AG08395 (cell line): ENCODE measurements around the gene EIF6.

Experiments used
- DNase-seq: peaks from one replicate; pipeline ENCODE4 v3.0.0; 2012; ENCODE audit warnings: mixed read lengths, low spot score

EIF6 gene

DNA sequence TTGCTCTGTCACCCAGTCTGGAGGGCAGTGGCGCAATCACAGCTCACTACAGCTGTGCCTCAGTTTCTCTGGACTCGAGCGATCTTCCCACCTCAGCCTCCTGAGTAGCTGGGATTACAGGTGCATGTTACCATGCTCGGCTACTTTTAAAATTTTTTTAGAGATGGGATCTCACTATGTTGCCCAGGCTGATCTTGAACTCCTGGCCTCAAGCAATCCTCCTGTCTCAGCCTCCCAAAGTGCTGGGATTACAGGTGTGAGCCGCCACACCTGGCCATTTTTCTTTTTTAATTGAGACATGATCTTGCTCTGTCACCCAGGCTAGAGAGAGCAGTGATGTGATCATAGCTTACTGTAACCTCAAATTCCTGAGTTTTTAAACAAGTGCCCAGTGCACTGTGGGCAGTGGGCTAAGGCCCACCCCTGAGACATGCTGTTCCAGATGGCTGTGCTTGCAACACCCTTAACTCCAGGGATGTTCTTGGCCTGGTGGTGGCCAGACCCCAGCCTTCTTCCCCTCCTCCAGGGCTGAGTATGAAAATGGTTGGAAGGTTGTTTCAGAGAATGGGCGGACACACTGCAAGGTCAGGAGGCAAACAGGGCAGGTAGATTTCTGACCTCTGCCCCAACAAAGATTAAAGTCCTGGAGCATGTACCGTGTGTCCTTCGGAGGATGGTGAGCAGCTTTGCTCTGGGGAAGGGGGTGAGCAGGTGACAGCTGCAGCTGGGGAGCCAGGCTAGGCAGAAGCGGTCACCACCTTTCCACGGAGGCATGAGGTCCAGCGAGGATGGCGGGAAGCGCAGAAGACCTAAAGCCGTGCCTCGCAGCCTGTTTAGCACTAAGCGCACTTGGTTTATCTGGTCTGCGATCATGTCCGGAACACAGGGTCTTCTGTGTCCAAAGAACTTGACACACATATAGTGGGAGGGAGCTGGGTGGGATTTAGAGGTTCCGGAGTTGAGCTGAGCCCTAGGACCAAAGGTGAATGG, 9.0 kb upstream of the EIF6 start:
- DNase-seq: no peak

DNA sequence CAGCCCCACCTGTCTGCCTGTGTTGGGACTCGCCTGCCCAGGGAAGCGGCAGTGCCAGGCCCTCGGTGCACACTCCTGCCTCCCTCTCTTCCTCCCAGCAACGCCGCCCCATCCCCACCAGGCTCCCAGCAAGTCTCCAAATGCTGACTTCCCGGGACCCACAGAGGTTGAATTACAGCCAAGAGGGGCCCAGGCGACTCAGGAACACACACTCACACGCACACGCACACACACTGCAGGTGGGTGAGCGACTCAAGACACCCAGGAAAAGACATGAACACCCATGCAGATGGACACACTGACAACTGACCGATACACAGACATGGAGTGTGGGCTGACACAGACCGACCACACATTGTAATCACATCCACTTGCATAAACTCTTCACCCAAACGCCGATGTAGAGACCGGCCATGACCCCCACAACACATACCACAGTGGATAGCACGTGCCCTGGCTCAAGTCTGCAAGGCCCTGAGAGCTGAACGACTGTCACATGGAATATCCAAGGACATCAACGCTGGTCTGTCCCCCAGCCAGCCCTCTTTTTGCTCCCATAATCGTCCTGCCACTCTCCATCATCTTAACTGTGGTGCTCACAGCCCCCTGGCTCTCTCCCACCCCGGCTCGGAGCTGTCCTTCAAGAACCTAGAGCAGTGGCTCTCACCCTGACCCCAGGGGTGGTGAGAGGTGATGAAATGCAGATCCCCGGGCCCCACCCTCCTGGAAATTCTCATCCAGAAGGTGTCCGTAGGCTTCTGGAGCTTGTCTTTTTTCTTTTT, 8.1 kb upstream of the EIF6 start:
- no peak for DNase-seq

DNA sequence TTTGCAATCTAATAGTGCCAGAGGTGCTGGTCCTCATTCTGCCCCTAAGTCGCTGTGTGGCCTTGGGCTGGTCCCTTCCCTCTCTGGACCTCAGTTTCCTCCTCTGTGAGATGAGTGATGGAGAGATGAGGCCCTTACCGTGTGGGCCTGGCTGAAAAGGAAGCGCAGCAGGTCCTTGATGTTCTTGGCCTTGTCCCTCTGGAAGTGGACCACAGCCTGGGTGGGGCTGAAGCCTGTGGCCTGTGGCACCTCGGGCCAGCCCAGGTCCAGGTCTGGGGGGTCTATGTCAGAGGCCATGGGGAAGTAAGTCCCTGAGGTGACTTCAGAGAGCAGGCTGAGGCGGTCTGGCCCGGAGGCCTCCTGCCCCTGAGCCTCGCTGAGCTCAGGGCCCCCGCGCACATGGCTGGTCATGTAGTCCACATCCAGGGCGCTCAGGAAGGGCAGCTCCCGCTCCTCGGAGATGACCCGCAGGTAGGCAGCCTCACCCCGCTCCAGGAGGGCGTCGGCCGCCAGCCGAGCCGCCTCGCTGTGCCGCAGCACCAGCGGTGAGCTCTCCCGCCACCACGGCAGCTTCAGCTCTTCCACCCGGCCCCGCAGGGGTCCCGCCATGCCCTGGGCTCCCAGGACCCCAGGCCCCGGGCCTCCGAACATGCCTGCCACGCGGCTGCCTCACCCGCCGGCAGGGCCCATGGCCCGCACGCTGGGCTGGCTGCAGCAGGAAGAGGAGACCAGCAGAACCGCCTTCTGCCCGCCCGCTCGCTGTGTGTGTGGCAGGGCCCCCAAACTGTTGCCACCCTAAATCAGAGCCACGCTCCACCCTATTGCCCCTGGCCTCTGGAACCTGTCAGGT, 7.3 kb upstream of the EIF6 start, which contains the start of gene FAM83C:
FAM83C (minus strand) TSS at position 772 of the 850 bp plus-strand sequence; CDS start at position 651, 121 bp downstream.
- no peak for DNase-seq

GRCh38 chr20:35290887-35291417, 6.4 kb upstream of the EIF6 start:
- no peak for DNase-seq

GRCh38 chr20:35290186-35290886, 5.8 kb upstream of the EIF6 start:
- DNase-seq: no peak

GRCh38 chr20:35288325-35289060, 3.9 kb upstream of the EIF6 start:
- no peak for DNase-seq

DNA sequence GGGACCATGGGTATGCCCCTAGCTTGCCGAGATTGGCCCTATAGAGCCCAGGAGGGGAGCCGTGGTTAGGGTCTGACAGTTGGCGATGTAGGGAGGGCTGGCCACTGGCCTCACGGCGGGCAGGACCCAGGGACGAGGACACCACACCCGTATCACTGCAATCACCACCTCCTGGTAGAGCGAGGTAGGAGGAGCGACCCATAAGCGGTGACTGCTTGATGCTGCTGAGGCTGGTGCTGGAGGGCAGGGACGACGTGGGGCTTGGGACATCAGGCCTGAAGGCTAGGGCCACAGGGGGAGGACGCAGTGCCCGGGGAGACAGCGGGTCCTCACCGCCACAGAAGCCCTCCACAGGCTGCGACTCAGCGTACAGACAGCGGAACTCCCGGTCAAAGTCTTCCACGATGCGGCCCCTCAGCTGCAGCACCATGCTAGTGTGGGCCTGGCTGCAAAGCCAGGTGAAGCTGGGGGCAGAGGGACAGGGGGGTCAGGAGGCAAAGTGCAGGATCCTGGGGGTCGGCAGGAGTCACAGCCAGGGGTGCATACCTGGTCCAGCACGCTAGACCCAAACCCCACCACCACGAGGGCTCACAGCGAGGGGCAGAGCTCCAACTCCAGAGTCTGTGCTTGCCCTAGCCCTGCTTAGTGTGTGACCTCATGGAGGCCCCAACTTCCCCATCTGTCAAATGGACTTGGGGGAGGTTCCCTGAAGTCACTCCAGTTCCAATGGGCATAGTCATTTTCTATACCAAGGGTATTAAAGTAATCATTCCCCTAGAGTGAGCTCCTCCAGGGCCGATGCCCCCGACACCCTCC, 3.1 kb upstream of the EIF6 start:
- DNase-seq: no peak

DNA sequence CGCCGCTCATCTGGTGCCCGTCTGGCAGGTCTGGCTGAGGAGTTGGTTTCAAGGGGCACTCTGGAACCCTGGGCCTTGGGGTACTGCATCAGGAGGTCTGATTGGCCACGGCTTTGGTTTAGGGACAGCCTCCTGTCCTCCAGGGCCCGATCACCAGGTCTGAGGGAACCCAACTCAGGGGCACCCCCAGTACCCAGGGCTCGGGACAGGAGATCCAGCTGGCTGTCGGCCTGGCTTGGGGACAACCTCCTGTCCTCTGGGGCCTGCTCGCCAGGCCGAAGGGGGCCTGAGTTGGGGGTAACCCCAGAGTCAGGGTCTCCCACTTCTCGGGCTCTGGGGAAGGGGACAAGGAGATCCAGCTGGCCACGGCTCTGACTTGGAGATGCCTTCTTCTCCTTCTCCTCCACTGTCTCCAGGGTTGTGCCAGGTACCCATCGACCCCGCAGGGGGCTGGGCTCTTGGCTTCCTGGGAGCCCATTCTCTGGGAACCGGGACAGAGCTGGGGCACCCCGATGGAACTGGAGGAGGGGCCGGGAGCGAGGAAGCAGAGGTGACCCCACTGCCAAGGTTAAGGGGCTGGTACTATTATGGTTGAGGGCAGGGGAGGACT, 2.4 kb upstream of the EIF6 start:
- DNase-seq: no peak

- no peak for DNase-seq
Observed at GRCh38 chr20:35286077-35286898, 1.7 kb upstream of the EIF6 start.

GRCh38 chr20:35285806-35286076, 1.2 kb upstream of the EIF6 start:
- no peak for DNase-seq

DNA sequence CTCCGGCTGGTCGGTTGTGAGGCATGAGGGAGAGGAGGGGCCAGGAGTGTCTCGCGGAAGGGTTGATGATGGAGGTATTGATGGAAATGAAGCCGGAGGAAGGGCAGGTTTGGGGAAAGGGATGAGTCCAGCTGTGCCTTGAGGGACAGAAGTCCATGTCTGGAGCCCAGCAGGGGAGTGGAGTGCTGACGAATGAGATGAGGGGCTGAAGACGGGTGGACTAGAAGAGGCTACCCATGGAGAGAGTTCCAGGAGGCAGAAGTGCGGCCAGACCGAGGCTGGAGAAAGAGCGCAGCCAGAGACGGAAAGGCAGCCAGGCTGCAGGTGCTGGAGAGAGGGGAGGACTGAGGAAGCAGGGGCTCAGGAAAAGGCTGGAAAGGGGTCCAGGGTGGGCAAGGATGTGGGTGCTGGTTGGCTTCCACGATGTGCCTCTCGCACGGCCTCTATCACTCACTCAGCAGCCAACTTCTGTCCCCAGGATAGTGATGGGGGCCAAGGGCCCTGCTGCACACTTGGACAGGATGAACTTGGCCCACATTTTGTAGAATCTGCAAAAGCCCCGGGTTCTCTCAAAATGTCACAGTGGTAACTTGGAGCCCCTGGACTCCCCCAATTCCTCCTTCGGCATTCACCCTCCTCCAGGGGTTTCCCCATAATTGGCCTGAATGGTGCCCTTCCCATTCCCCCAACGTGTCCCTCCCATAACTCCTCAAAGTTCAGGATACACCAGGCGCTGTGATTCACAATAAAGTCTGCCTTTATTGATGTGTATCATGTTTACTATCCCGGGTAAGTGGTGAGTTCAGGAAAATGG, 627 bp upstream of the EIF6 start:
- DNase-seq: no peak

- no peak for DNase-seq
Observed at GRCh38 chr20:35283441-35284266, 918 bp downstream of the EIF6 start.

GRCh38 chr20:35281506-35282101, 3.0 kb downstream of the EIF6 start:
- DNase-seq: no peak

GRCh38 chr20:35280523-35280922, 4.0 kb downstream of the EIF6 start:
- DNase-seq: no peak

GRCh38 chr20:35279533-35280174, 4.9 kb downstream of the EIF6 start:
- DNase-seq: no peak

- no peak for DNase-seq
Observed at GRCh38 chr20:35279040-35279439, 5.5 kb downstream of the EIF6 start.
